ENCODE data around the gene GRID2.

DNA sequence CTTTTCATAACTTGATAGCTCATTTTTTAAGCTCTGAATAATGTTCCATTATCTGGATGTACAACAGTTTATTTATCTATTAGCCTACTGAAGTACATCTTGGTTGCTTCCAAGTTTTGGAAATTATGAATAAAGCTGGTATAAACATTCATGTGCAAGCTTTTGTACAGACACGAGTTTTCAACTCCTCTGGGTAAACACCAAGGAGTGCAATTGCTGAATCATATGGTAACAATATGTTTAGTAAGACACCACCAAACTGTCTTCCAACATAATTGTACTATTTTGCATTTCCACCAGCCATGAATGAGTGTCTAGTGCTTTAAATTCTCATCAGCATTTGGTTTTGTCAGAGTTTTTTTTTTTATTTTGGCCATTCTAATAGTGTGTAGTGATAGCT lies 1258.1 kb downstream of the GRID2 start:
- TF ChIP-seq GABPA (IDR thresholded peaks at IDR 0.05; ENCODE audit: low read depth) (no peak), FOSL2 (IDR thresholded peaks at IDR 0.05; ENCODE audit: borderline replicate concordance, low read depth) (no peak), TAF1 (IDR thresholded peaks at IDR 0.05; ENCODE audit: borderline replicate concordance, low read depth, low read length) (no peak), EP300 (IDR thresholded peaks at IDR 0.05; ENCODE audit: borderline replicate concordance in 1 of 2, low read depth in 1 of 2, low read length in 1 of 2) (no peak), CHD2 (IDR thresholded peaks at IDR 0.05; ENCODE audit: low read length, partially characterized antibody) (no peak), RAD21 (IDR thresholded peaks at IDR 0.05; ENCODE audit: low read length) (no peak), YY1 (IDR thresholded peaks at IDR 0.05; ENCODE audit: low read depth) (no peak), GATA2 (CRISPR knock-in tag; IDR thresholded peaks at IDR 0.05) (no peak), POLR2AphosphoS5 (IDR thresholded peaks at IDR 0.05; ENCODE audit: low read depth, low read length) (no peak)
- TF ChIP-seq, protein P1, sequence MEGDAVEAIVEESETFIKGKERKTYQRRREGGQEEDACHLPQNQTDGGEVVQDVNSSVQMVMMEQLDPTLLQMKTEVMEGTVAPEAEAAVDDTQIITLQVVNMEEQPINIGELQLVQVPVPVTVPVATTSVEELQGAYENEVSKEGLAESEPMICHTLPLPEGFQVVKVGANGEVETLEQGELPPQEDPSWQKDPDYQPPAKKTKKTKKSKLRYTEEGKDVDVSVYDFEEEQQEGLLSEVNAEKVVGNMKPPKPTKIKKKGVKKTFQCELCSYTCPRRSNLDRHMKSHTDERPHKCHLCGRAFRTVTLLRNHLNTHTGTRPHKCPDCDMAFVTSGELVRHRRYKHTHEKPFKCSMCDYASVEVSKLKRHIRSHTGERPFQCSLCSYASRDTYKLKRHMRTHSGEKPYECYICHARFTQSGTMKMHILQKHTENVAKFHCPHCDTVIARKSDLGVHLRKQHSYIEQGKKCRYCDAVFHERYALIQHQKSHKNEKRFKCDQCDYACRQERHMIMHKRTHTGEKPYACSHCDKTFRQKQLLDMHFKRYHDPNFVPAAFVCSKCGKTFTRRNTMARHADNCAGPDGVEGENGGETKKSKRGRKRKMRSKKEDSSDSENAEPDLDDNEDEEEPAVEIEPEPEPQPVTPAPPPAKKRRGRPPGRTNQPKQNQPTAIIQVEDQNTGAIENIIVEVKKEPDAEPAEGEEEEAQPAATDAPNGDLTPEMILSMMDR (IDR thresholded peaks at IDR 0.05), result no peak
- TF ChIP-seq, protein P2, sequence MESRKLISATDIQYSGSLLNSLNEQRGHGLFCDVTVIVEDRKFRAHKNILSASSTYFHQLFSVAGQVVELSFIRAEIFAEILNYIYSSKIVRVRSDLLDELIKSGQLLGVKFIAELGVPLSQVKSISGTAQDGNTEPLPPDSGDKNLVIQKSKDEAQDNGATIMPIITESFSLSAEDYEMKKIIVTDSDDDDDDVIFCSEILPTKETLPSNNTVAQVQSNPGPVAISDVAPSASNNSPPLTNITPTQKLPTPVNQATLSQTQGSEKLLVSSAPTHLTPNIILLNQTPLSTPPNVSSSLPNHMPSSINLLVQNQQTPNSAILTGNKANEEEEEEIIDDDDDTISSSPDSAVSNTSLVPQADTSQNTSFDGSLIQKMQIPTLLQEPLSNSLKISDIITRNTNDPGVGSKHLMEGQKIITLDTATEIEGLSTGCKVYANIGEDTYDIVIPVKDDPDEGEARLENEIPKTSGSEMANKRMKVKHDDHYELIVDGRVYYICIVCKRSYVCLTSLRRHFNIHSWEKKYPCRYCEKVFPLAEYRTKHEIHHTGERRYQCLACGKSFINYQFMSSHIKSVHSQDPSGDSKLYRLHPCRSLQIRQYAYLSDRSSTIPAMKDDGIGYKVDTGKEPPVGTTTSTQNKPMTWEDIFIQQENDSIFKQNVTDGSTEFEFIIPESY (IDR thresholded peaks at IDR 0.05; ENCODE audit: borderline replicate concordance, low read depth), result no peak
- TF ChIP-seq, protein P3, sequence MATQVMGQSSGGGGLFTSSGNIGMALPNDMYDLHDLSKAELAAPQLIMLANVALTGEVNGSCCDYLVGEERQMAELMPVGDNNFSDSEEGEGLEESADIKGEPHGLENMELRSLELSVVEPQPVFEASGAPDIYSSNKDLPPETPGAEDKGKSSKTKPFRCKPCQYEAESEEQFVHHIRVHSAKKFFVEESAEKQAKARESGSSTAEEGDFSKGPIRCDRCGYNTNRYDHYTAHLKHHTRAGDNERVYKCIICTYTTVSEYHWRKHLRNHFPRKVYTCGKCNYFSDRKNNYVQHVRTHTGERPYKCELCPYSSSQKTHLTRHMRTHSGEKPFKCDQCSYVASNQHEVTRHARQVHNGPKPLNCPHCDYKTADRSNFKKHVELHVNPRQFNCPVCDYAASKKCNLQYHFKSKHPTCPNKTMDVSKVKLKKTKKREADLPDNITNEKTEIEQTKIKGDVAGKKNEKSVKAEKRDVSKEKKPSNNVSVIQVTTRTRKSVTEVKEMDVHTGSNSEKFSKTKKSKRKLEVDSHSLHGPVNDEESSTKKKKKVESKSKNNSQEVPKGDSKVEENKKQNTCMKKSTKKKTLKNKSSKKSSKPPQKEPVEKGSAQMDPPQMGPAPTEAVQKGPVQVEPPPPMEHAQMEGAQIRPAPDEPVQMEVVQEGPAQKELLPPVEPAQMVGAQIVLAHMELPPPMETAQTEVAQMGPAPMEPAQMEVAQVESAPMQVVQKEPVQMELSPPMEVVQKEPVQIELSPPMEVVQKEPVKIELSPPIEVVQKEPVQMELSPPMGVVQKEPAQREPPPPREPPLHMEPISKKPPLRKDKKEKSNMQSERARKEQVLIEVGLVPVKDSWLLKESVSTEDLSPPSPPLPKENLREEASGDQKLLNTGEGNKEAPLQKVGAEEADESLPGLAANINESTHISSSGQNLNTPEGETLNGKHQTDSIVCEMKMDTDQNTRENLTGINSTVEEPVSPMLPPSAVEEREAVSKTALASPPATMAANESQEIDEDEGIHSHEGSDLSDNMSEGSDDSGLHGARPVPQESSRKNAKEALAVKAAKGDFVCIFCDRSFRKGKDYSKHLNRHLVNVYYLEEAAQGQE (IDR thresholded peaks at IDR 0.05; ENCODE audit: low read depth, low read length), result no peak

Measured in SK-N-SH (cell line).